Neural progenitor cell (in vitro differentiated cells): Measurements from ENCODE around the gene LMX1B. TPM values are rescaled to one million over a fixed set of nuclear protein-coding genes. Genes with fewer than 3 reads are reported as not detected.

Experiments
- DNase-seq: peaks from one replicate; pipeline ENCODE4 v3.0.0-alpha.2; 2016; ENCODE audit warnings: low spot score
- H2AFZ ChIP-seq: fragments of 200-600 bp; sonication (generic); replicated peaks from 2 replicates; pipeline ENCODE4 v1.6.1; 2016; ENCODE audit warnings: antibody characterized with exemption
- H3F3A ChIP-seq: fragments of 200-600 bp; sonication (generic); 2 replicates; pipeline ENCODE4 v1.6.1; 2016; ENCODE audit warnings: antibody characterized with exemption, low read depth
- H3K27ac ChIP-seq: fragments of 200-600 bp; sonication (generic); 2 replicates; pipeline ENCODE4 v1.5.1; 2016; ENCODE audit warnings: mild to moderate bottlenecking
- H3K27me3 ChIP-seq: fragments of 200-600 bp; sonication (generic); 2 replicates; pipeline ENCODE4 v1.6.1; 2016; ENCODE audit warnings: mild to moderate bottlenecking, moderate library complexity
- H3K36me3 ChIP-seq: fragments of 200-600 bp; sonication (generic); 2 replicates; pipeline ENCODE4 v1.5.1; 2016
- H3K4me1 ChIP-seq: fragments of 200-600 bp; sonication (generic); 2 replicates; pipeline ENCODE4 v1.6.1; 2016; ENCODE audit warnings: mixed run types
- H3K4me2 ChIP-seq: fragments of 200-600 bp; sonication (generic); 2 replicates; pipeline ENCODE4 v1.6.1; 2016
- H3K4me3 ChIP-seq: fragments of 200-600 bp; sonication (generic); 2 replicates; pipeline ENCODE4 v1.5.1; 2016
- H3K79me2 ChIP-seq: fragments of 200-600 bp; sonication (generic); 2 replicates; pipeline ENCODE4 v1.6.1; 2016; ENCODE audit warnings: low read depth
- H3K9ac ChIP-seq: fragments of 200-600 bp; sonication (generic); 2 replicates; pipeline ENCODE4 v1.6.1; 2016
- H3K9me3 ChIP-seq: fragments of 200-600 bp; sonication (generic); 2 replicates; pipeline ENCODE4 v1.5.1; 2016; ENCODE audit warnings: low read depth
- H4K20me1 ChIP-seq: fragments of 200-600 bp; sonication (generic); 2 replicates; pipeline ENCODE4 v1.6.1; 2016; ENCODE audit warnings: low read depth
- H3K27ac Mint-ChIP-seq: 3 replicates; pipeline ENCODE4 v1.8.0; 2021; ENCODE audit warnings: mixed read lengths
- H3K27me3 Mint-ChIP-seq: 2 replicates; pipeline ENCODE4 v1.8.0; 2022; ENCODE audit warnings: low read depth, mild to moderate bottlenecking, inconsistent platforms, moderate library complexity, mixed read lengths; ENCODE audit not compliant: insufficient read depth
- H3K36me3 Mint-ChIP-seq: 3 replicates; pipeline ENCODE4 v1.8.0; 2021; ENCODE audit warnings: mixed read lengths
- H3K4me1 Mint-ChIP-seq: 3 replicates; pipeline ENCODE4 v1.8.0; 2021; ENCODE audit warnings: mixed read lengths
- H3K4me3 Mint-ChIP-seq: 3 replicates; pipeline ENCODE4 v1.8.0; 2021; ENCODE audit warnings: mild to moderate bottlenecking, moderate library complexity, mixed read lengths
- H3K9me3 Mint-ChIP-seq: 3 replicates; pipeline ENCODE4 v1.8.0; 2020; ENCODE audit warnings: mixed read lengths
- EZH2 ChIP-seq: fragments of 200-600 bp; sonication (generic); IDR thresholded peaks from 2 replicates; pipeline ENCODE4 v1.6.1; 2017; ENCODE audit warnings: antibody characterized with exemption, mild to moderate bottlenecking, moderate library complexity
- EZH2phosphoT487 ChIP-seq: fragments of 200-600 bp; sonication (generic); IDR thresholded peaks from 2 replicates; pipeline ENCODE4 v1.6.1; 2017; ENCODE audit warnings: antibody characterized with exemption
- total RNA-seq: library from RNA; depleted of rRNA; stranded (reverse); fragments of >200 nt; gene quantifications from 2 replicates; pipeline ENCODE4 v1.2.3, GENCODE V29; 2015; ENCODE audit warnings: low replicate concordance
- TF ChIP-seq, protein P1 (sequence below): fragments of 200-600 bp; sonication (generic); IDR thresholded peaks from 2 replicates; pipeline ENCODE4 v1.5.1; 2017; ENCODE audit warnings: antibody characterized with exemption, mild to moderate bottlenecking

LMX1B gene
- total RNA-seq, 1 donor from 2014 or later, result 0.19 TPM

DNA sequence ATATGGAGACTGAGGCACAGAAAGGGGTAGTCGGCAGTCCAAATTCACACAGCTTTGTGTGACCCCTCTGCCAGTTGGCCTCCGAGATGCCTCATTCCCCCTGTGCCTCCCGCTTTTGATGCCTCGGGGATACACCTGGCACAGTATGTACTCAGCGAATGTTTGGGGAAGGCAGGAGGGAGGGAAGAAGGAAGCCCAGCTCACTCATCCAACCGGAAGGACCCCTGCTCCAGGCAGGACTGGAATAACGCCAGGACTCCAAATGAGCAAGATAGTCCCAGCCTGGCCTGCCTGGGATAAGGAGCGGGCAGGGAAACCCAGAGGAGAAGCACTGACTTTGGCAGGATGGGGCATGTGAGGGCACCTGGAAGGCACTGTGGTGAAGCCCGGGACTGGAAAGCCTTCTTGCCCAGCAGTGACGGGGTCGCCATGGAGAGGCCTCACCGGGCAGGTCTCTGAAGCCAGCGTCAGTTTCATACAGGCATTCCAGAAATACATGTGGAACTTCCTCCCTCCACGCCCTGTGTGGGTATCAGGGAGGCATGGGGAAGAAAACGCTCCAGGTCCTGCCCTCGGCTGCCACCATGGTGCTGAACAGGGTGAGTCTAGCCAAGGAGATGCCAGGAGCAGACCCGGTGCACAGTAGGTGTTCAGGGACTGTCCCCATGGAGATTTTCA, 20.3 kb downstream of the LMX1B start:
- Mint-ChIP-seq H3K4me1 (peaks cover 75% of the 10 kb centered on the region), H3K4me3 (no peak overlapping the region), H3K9me3 (no peaks in the 10 kb centered on the region), H3K27ac (no peak overlapping the region), H3K27me3 (peaks cover 35% of the 10 kb centered on the region), H3K36me3 (no peaks in the 10 kb centered on the region)
- Histone ChIP-seq H3K27me3 (peaks cover 100% of the 10 kb centered on the region), H4K20me1 (peaks cover 82% of the 10 kb centered on the region), H3K36me3 (no peaks in the 10 kb centered on the region), H3K27ac (no peak overlapping the region), H3K4me3 (no peak overlapping the region), H3K79me2 (no peaks in the 10 kb centered on the region), H2AFZ (no peak overlapping the region), H3K9me3 (no peaks in the 10 kb centered on the region), H3F3A (peaks cover 37% of the 10 kb centered on the region), H3K4me2 (no peak overlapping the region), H3K4me1 (peaks cover 28% of the 10 kb centered on the region), H3K9ac (no peak overlapping the region)
- DNase-seq, result no peak
- TF ChIP-seq, protein P1, sequence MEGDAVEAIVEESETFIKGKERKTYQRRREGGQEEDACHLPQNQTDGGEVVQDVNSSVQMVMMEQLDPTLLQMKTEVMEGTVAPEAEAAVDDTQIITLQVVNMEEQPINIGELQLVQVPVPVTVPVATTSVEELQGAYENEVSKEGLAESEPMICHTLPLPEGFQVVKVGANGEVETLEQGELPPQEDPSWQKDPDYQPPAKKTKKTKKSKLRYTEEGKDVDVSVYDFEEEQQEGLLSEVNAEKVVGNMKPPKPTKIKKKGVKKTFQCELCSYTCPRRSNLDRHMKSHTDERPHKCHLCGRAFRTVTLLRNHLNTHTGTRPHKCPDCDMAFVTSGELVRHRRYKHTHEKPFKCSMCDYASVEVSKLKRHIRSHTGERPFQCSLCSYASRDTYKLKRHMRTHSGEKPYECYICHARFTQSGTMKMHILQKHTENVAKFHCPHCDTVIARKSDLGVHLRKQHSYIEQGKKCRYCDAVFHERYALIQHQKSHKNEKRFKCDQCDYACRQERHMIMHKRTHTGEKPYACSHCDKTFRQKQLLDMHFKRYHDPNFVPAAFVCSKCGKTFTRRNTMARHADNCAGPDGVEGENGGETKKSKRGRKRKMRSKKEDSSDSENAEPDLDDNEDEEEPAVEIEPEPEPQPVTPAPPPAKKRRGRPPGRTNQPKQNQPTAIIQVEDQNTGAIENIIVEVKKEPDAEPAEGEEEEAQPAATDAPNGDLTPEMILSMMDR, result no peak
- no peak for TF ChIP-seq EZH2phosphoT487
- TF ChIP-seq EZH2, result no peak

DNA sequence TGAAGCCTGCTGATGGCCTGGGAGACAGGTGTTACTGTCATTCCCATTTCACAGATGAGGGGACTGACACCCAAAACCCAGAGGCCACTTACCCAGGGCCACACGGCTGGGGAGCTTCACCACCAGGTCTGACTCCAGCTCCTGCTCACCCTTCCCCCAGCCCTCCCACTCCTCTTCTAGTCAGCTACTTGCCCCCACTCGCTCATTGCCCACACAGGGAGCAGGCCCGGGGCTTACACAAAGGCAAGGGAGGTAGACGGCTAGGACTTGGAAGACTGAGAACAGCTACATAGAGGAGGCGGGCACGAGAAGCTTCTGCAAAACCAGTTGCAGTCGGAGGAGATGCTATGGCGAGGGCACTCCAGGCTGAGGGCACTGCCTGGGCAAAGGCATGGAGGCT, 21.3 kb downstream of the LMX1B start:
- TF ChIP-seq, protein P1, result no peak
- no peak for TF ChIP-seq EZH2
- TF ChIP-seq EZH2phosphoT487, result no peak
- H3F3A ChIP-seq, result peaks cover 37% of the 10 kb centered on the region
- H3K79me2 ChIP-seq, result no peaks in the 10 kb centered on the region
- H3K27ac ChIP-seq, result no peak overlapping the region
- Mint-ChIP-seq H3K27ac (peak overlapping the region; percentile 87), H3K4me3 (no peak overlapping the region), H3K27me3 (peaks cover 43% of the 10 kb centered on the region), H3K4me1 (peaks cover 74% of the 10 kb centered on the region), H3K36me3 (no peaks in the 10 kb centered on the region), H3K9me3 (no peaks in the 10 kb centered on the region)
- no peaks in the 10 kb centered on the region for H3K36me3 ChIP-seq
- H3K9me3 ChIP-seq, result no peaks in the 10 kb centered on the region
- H3K4me1 ChIP-seq, result peaks cover 34% of the 10 kb centered on the region
- no peak overlapping the region for H2AFZ ChIP-seq
- no peak overlapping the region for H3K4me3 ChIP-seq
- no peak overlapping the region for H3K4me2 ChIP-seq
- H3K27me3 ChIP-seq, result peaks cover 100% of the 10 kb centered on the region
- no peak overlapping the region for H3K9ac ChIP-seq
- DNase-seq, result no peak
- peaks cover 83% of the 10 kb centered on the region for H4K20me1 ChIP-seq

DNA sequence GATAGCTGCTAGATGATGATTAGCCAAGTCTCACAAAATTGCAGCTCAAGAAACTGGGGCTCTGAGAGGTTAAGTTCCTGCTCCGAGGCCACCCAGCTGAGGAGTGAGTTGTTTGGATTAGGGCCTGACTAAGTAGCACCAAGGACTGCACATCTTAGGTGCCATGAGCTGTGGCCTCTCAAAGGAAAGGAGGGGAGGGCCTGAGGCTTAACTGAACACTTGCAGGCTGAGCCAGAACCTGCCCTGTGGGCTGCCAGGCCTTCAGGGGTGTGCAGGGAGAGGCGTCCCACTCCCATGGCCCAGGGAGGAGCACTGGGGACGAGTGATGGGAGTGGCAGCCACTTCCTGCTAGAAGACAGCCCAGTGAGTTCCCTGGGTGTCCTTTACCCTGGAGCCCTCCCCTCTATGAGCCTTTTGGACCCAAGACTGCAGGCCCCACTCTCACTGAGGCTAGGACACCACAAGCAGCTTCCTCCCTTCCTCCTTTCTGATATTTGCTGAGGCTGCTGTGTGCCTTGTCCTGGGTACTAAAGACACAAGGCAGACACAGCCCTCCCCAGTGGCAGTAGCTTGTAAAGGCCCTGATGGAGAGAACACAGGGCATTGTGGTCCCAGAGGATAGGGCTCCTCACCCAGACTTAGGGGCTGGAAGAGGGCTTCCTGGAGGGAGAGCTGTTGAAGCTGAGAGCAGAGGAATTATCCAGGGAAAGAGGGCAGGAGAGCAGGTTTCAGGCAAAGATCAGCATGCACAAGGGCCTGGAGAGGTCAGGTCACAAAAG, 22.1 kb downstream of the LMX1B start:
- no peak overlapping the region for H2AFZ ChIP-seq
- H3K4me3 Mint-ChIP-seq, result no peak overlapping the region
- H3K9ac ChIP-seq, result no peak overlapping the region
- peaks cover 72% of the 10 kb centered on the region for H3K4me1 Mint-ChIP-seq
- H3K27me3 ChIP-seq, result peaks cover 100% of the 10 kb centered on the region
- H3K4me2 ChIP-seq, result no peak overlapping the region
- H3K27me3 Mint-ChIP-seq, result peaks cover 40% of the 10 kb centered on the region
- TF ChIP-seq, protein P1, result no peak
- TF ChIP-seq EZH2phosphoT487 (no peak), EZH2 (no peak)
- peak; percentile 53 for DNase-seq
- H3K9me3 Mint-ChIP-seq, result no peaks in the 10 kb centered on the region
- H3K4me1 ChIP-seq, result peaks cover 27% of the 10 kb centered on the region
- peak overlapping the region; percentile 78 for H3K27ac Mint-ChIP-seq
- H4K20me1 ChIP-seq, result peaks cover 80% of the 10 kb centered on the region
- H3K79me2 ChIP-seq, result no peaks in the 10 kb centered on the region
- H3F3A ChIP-seq, result peaks cover 30% of the 10 kb centered on the region
- H3K9me3 ChIP-seq, result no peaks in the 10 kb centered on the region
- no peak overlapping the region for H3K4me3 ChIP-seq
- H3K36me3 ChIP-seq, result no peaks in the 10 kb centered on the region
- no peak overlapping the region for H3K27ac ChIP-seq
- H3K36me3 Mint-ChIP-seq, result no peaks in the 10 kb centered on the region
